H9 (cell line): Measurements from ENCODE around the gene KRTAP19-7. TPM values are rescaled to one million over a fixed set of nuclear protein-coding genes. Genes with fewer than 3 reads are reported as not detected.

Source experiments
- DNase-seq: peaks from one replicate; pipeline ENCODE4 v3.0.0-alpha.2; 2017
- H2AFZ ChIP-seq: one replicate; pipeline ENCODE4 v1.6.1; 2013; ENCODE audit warnings: mild to moderate bottlenecking, low read length, control low read depth, moderate library complexity
- H2AK5ac ChIP-seq: 2 replicates; pipeline ENCODE4 v1.6.1; 2013; ENCODE audit warnings: low read length, control low read depth, mixed read lengths; ENCODE audit not compliant: insufficient read length
- H2BK120ac ChIP-seq: one replicate; pipeline ENCODE4 v1.6.1; 2013; ENCODE audit warnings: low read depth, mild to moderate bottlenecking, low read length, control low read depth, inconsistent platforms; ENCODE audit not compliant: poor library complexity, severe bottlenecking
- H2BK12ac ChIP-seq: 2 replicates; pipeline ENCODE4 v1.6.1; 2013; ENCODE audit warnings: low read length, control low read depth, mixed read lengths, low read depth; ENCODE audit not compliant: insufficient read length
- H2BK15ac ChIP-seq: 2 replicates; pipeline ENCODE4 v1.6.1; 2013; ENCODE audit warnings: low read depth, low read length, control low read depth
- H2BK20ac ChIP-seq: one replicate; pipeline ENCODE4 v1.6.1; 2013; ENCODE audit warnings: low read depth, mild to moderate bottlenecking, low read length, control low read depth, inconsistent platforms; ENCODE audit not compliant: poor library complexity, severe bottlenecking
- H2BK5ac ChIP-seq: 2 replicates; pipeline ENCODE4 v1.6.1; 2013; ENCODE audit warnings: low read length, control low read depth, mixed read lengths; ENCODE audit not compliant: insufficient read length
- H3K14ac ChIP-seq: 2 replicates; pipeline ENCODE4 v1.6.1; 2013; ENCODE audit warnings: low read length, control low read depth; ENCODE audit not compliant: insufficient read depth
- H3K18ac ChIP-seq: 2 replicates; pipeline ENCODE4 v1.6.1; 2013; ENCODE audit warnings: low read depth, mild to moderate bottlenecking, mixed read lengths, low read length, control low read depth; ENCODE audit not compliant: insufficient read length
- H3K23ac ChIP-seq: 2 replicates; pipeline ENCODE4 v1.6.1; 2013; ENCODE audit warnings: low read length, control low read depth, mixed read lengths, low read depth; ENCODE audit not compliant: insufficient read length
- H3K23me2 ChIP-seq: 2 replicates; pipeline ENCODE4 v1.6.1; 2013; ENCODE audit warnings: low read depth, mild to moderate bottlenecking, mixed read lengths, low read length, control low read depth; ENCODE audit not compliant: insufficient read length, poor library complexity, severe bottlenecking
- H3K27ac ChIP-seq: 2 replicates; pipeline ENCODE4 v1.5.1; 2013; ENCODE audit warnings: low read length, control low read depth, mixed read lengths, low read depth; ENCODE audit not compliant: insufficient read length
- H3K27me3 ChIP-seq: 2 replicates; pipeline ENCODE4 v1.6.1; 2013; ENCODE audit warnings: low read length, control low read depth, inconsistent platforms; ENCODE audit not compliant: insufficient read depth
- H3K4ac ChIP-seq: 2 replicates; pipeline ENCODE4 v1.6.1; 2013; ENCODE audit warnings: low read depth, mild to moderate bottlenecking, control low read depth, inconsistent platforms, low read length, moderate library complexity
- H3K4me1 ChIP-seq: 2 replicates; pipeline ENCODE4 v1.6.1; 2013; ENCODE audit warnings: low read length, control low read depth, inconsistent platforms; ENCODE audit not compliant: insufficient read depth
- H3K4me2 ChIP-seq: 2 replicates; pipeline ENCODE4 v1.6.1; 2013; ENCODE audit warnings: low read length, control low read depth, mixed read lengths; ENCODE audit not compliant: insufficient read length, insufficient read depth
- H3K56ac ChIP-seq: 2 replicates; pipeline ENCODE4 v1.6.1; 2013; ENCODE audit warnings: low read depth, mild to moderate bottlenecking, mixed read lengths, low read length, control low read depth; ENCODE audit not compliant: insufficient read length
- H3K79me1 ChIP-seq: 2 replicates; pipeline ENCODE4 v1.6.1; 2013; ENCODE audit warnings: low read depth, mild to moderate bottlenecking, moderate library complexity, low read length, control low read depth, inconsistent platforms; ENCODE audit not compliant: insufficient read depth, poor library complexity, severe bottlenecking
- H3K79me2 ChIP-seq: 2 replicates; pipeline ENCODE4 v1.6.1; 2013; ENCODE audit warnings: low read length, control low read depth, inconsistent platforms; ENCODE audit not compliant: insufficient read depth
- H3K9ac ChIP-seq: 2 replicates; pipeline ENCODE4 v1.6.1; 2013; ENCODE audit warnings: low read length, control low read depth, mixed read lengths; ENCODE audit not compliant: insufficient read length; ENCODE audit errors: extremely low read depth
- H3K9me3 ChIP-seq: one replicate; pipeline ENCODE4 v1.6.1; 2013; ENCODE audit warnings: low read depth, low read length, inconsistent platforms; ENCODE audit not compliant: control insufficient read depth
- H3T11ph ChIP-seq: one replicate; pipeline ENCODE4 v1.6.1; 2013; ENCODE audit warnings: mild to moderate bottlenecking, low read length, control low read depth, inconsistent platforms
- H4K20me1 ChIP-seq: one replicate; pipeline ENCODE4 v1.6.1; 2013; ENCODE audit not compliant: control insufficient read depth, insufficient read length, insufficient read depth
- H4K5ac ChIP-seq: 2 replicates; pipeline ENCODE4 v1.6.1; 2013; ENCODE audit warnings: low read depth, mild to moderate bottlenecking, mixed read lengths, low read length, control low read depth; ENCODE audit not compliant: insufficient read length
- H4K8ac ChIP-seq: replicated peaks from 2 replicates; pipeline ENCODE4 v1.6.1; 2013; ENCODE audit warnings: low read length, control low read depth, mixed read lengths, low read depth; ENCODE audit not compliant: insufficient read length
- H4K91ac ChIP-seq: 2 replicates; pipeline ENCODE4 v1.6.1; 2013; ENCODE audit warnings: low read depth, mild to moderate bottlenecking, moderate library complexity, mixed read lengths, low read length, control low read depth; ENCODE audit not compliant: insufficient read length
- H3K27ac Mint-ChIP-seq, 3 experiments: 2 replicates in 2 of 3; 3 replicates in 1 of 3; pipeline ENCODE4 v1.8.0; 2020 to 2021; ENCODE audit warnings: mixed read lengths in 3 of 3, mild to moderate bottlenecking in 1 of 3, moderate library complexity in 1 of 3
- H3K27me3 Mint-ChIP-seq: 2 replicates; pipeline ENCODE4 v1.8.0; 2021; ENCODE audit warnings: low read depth, mild to moderate bottlenecking, moderate library complexity, mixed read lengths
- H3K36me3 Mint-ChIP-seq, 3 experiments: 2 replicates in 2 of 3; 3 replicates in 1 of 3; pipeline ENCODE4 v1.8.0; 2020 to 2021; ENCODE audit warnings: low read depth in 3 of 3, mixed read lengths in 3 of 3; ENCODE audit not compliant: insufficient read depth in 1 of 3
- H3K4me1 Mint-ChIP-seq, 2 experiments: 2 replicates each; pipeline ENCODE4 v1.8.0; 2020; ENCODE audit warnings: mixed read lengths in 2 of 2
- H3K4me3 Mint-ChIP-seq, 2 experiments: 2 replicates in 1 of 2; 3 replicates in 1 of 2; pipeline ENCODE4 v1.8.0; 2020 to 2021; ENCODE audit warnings: mild to moderate bottlenecking in 2 of 2, mixed read lengths in 2 of 2, moderate library complexity in 1 of 2
- H3K9me3 Mint-ChIP-seq, 2 experiments: 2 replicates in 1 of 2; 3 replicates in 1 of 2; pipeline ENCODE4 v1.8.0; 2020; ENCODE audit warnings: mild to moderate bottlenecking in 2 of 2, mixed read lengths in 2 of 2, moderate library complexity in 1 of 2
- WGBS: extraction: QIAGEN DNeasy Blood & Tissue Kit; methylation state at CpG from one replicate; pipeline ENCODE4 v1.1.7; 2013; ENCODE audit warnings: missing lambda C conversion rate, low lambda C conversion rate, mixed read lengths; ENCODE audit not compliant: insufficient read length; ENCODE audit errors: extremely low coverage; 5-methylcytosine and 5-hydroxymethylcytosine counted together
- total RNA-seq: library from RNA; stranded (reverse); gene quantifications from 2 replicates; pipeline ENCODE4 v1.2.1, GENCODE V29; 2021
- TF ChIP-seq, protein P1 (sequence below): fragments of 200-600 bp; sonication (generic); conservative IDR thresholded peaks from 3 replicates; pipeline ENCODE4 v1.8.0; 2021; ENCODE audit warnings: antibody characterized with exemption, mild to moderate bottlenecking

The KRTAP19-7 gene
- total RNA-seq, 1 experiment from 2014 or later, result not detected

DNA sequence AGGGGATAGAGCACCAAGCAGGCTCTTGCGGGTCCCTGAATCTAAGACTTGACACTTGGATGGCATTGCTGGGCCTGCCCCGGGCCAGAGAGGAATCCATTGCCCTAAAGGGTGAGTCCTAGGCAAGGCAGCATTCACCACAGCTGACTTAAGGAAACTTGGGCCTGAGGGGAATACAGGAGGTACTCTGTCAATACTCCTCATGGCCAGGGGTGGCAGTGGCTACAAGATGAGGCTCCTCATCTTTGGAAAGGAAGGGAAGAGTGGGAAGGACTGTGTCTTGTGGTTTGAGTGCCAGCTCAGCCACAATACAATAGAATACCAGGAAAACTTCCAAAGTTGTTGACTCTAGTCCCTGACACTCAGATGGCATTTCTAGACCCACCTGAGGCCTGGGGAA is 44.9 kb upstream of the KRTAP19-7 start:
- Histone ChIP-seq H2BK15ac (no peak overlapping the region), H3K79me2 (no peaks in the 10 kb centered on the region), H2AK5ac (no peak overlapping the region), H3K4ac (no peak overlapping the region), H3K79me1 (no peaks in the 10 kb centered on the region), H3T11ph (no peak overlapping the region), H2BK12ac (no peak overlapping the region), H4K8ac (no peak overlapping the region), H3K9ac (no peak overlapping the region), H3K27me3 (no peaks in the 10 kb centered on the region), H3K14ac (no peak overlapping the region), H3K4me2 (no peak overlapping the region), H2BK120ac (no peak overlapping the region), H2AFZ (no peak overlapping the region), H3K23ac (no peak overlapping the region), H3K23me2 (no peaks in the 10 kb centered on the region), H3K4me1 (no peaks in the 10 kb centered on the region), H4K20me1 (no peaks in the 10 kb centered on the region), H4K5ac (no peak overlapping the region), H2BK20ac (no peak overlapping the region), H3K9me3 (no peaks in the 10 kb centered on the region), H3K18ac (no peak overlapping the region), H3K27ac (no peak overlapping the region), H3K56ac (no peak overlapping the region), H4K91ac (no peak overlapping the region), H2BK5ac (no peak overlapping the region)
- Mint-ChIP-seq H3K4me3 (no peak overlapping the region), H3K36me3 (peaks cover 0 to 27% (median 3%) of the 10 kb centered on the region in 3 experiments; a peak in 4 of 7 replicates), H3K9me3 (peaks cover 2 to 39% of the 10 kb centered on the region in 2 experiments; a peak in 4 of 5 replicates), H3K27ac (no peak overlapping the region), H3K27me3 (peaks cover 5% of the 10 kb centered on the region), H3K4me1 (no peaks in the 10 kb centered on the region)
- WGBS, result no CpG with 5 or more reads among the region's 2 CpGs
- DNase-seq, result peak; percentile 56
- TF ChIP-seq, protein P1, sequence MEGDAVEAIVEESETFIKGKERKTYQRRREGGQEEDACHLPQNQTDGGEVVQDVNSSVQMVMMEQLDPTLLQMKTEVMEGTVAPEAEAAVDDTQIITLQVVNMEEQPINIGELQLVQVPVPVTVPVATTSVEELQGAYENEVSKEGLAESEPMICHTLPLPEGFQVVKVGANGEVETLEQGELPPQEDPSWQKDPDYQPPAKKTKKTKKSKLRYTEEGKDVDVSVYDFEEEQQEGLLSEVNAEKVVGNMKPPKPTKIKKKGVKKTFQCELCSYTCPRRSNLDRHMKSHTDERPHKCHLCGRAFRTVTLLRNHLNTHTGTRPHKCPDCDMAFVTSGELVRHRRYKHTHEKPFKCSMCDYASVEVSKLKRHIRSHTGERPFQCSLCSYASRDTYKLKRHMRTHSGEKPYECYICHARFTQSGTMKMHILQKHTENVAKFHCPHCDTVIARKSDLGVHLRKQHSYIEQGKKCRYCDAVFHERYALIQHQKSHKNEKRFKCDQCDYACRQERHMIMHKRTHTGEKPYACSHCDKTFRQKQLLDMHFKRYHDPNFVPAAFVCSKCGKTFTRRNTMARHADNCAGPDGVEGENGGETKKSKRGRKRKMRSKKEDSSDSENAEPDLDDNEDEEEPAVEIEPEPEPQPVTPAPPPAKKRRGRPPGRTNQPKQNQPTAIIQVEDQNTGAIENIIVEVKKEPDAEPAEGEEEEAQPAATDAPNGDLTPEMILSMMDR, result no peak
